ENCODE measurements around the gene MAP10. TPM values are rescaled to one million over a fixed set of nuclear protein-coding genes. Genes with fewer than 3 reads are reported as not detected.

Gene MAP10
- total and polyA plus RNA-seq, 2 experiments from 2014 or later: 2.9 to 3.3 TPM

- H3K27ac ChIP-seq (ENCODE audit: low read depth): no peak overlapping the region
- no peaks in the 10 kb centered on the region; the same call in 2 of the 3 replicates for H3K4me1 Mint-ChIP-seq
- H3K36me3 ChIP-seq (ENCODE audit: insufficient read depth): no peaks in the 10 kb centered on the region
- H3K4me3 Mint-ChIP-seq: no peak overlapping the region
- no peaks in the 10 kb centered on the region for H4K20me1 ChIP-seq (replicated peaks; ENCODE audit: insufficient read depth)
- H3K27ac Mint-ChIP-seq: no peak overlapping the region
- no peak overlapping the region for H3K4me2 ChIP-seq
- no peaks in the 10 kb centered on the region for H3K9me2 ChIP-seq (ENCODE audit: insufficient read depth)
- H3K27me3 ChIP-seq (ENCODE audit: insufficient read depth): no peaks in the 10 kb centered on the region
- no peaks in the 10 kb centered on the region for H3F3A ChIP-seq (replicated peaks; ENCODE audit: low read depth)
- H3K36me3 Mint-ChIP-seq (ENCODE audit: low read depth): no peaks in the 10 kb centered on the region
- no peaks in the 10 kb centered on the region for H3K4me1 ChIP-seq (ENCODE audit: insufficient read depth)
- DNase-seq (ENCODE audit: low spot score): no peak
- no peak for ATAC-seq
- no peak for TF ChIP-seq ZNF462 (CRISPR knock-in tag; IDR thresholded peaks at IDR 0.05)
- no peak for TF ChIP-seq POLR2AphosphoS5 (IDR thresholded peaks at IDR 0.05; ENCODE audit: low read depth)
- TF ChIP-seq ZNF114 (CRISPR knock-in tag; IDR thresholded peaks at IDR 0.05): no peak
- TF ChIP-seq, protein P1, sequence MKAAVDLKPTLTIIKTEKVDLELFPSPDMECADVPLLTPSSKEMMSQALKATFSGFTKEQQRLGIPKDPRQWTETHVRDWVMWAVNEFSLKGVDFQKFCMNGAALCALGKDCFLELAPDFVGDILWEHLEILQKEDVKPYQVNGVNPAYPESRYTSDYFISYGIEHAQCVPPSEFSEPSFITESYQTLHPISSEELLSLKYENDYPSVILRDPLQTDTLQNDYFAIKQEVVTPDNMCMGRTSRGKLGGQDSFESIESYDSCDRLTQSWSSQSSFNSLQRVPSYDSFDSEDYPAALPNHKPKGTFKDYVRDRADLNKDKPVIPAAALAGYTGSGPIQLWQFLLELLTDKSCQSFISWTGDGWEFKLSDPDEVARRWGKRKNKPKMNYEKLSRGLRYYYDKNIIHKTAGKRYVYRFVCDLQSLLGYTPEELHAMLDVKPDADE (IDR thresholded peaks at IDR 0.05): no peak
- TF ChIP-seq REST (IDR thresholded peaks at IDR 0.05; ENCODE audit: unreplicated experiment): no peak
- TF ChIP-seq JUNB (IDR thresholded peaks at IDR 0.05; ENCODE audit: unreplicated experiment): no peak
- no peak for TF ChIP-seq EZH2phosphoT487 (IDR thresholded peaks at IDR 0.05; ENCODE audit: unreplicated experiment)
- no peak for TF ChIP-seq STAT1 (IDR thresholded peaks at IDR 0.05; ENCODE audit: unreplicated experiment)
- TF ChIP-seq, protein P2, sequence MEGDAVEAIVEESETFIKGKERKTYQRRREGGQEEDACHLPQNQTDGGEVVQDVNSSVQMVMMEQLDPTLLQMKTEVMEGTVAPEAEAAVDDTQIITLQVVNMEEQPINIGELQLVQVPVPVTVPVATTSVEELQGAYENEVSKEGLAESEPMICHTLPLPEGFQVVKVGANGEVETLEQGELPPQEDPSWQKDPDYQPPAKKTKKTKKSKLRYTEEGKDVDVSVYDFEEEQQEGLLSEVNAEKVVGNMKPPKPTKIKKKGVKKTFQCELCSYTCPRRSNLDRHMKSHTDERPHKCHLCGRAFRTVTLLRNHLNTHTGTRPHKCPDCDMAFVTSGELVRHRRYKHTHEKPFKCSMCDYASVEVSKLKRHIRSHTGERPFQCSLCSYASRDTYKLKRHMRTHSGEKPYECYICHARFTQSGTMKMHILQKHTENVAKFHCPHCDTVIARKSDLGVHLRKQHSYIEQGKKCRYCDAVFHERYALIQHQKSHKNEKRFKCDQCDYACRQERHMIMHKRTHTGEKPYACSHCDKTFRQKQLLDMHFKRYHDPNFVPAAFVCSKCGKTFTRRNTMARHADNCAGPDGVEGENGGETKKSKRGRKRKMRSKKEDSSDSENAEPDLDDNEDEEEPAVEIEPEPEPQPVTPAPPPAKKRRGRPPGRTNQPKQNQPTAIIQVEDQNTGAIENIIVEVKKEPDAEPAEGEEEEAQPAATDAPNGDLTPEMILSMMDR (conservative IDR thresholded peaks at IDR 0.05; ENCODE audit: low read depth in 2 of 2): no peak
- no peak for TF ChIP-seq EZH2 (IDR thresholded peaks at IDR 0.05; ENCODE audit: low read depth, unreplicated experiment)
- no peak for TF ChIP-seq NANOG (IDR thresholded peaks at IDR 0.05; ENCODE audit: borderline replicate concordance)
- no peak for TF ChIP-seq CREB1 (CRISPR knock-in tag; IDR thresholded peaks at IDR 0.05; ENCODE audit: low read depth)
- TF ChIP-seq ZNF331 (CRISPR knock-in tag; IDR thresholded peaks at IDR 0.05; ENCODE audit: low read depth): no peak
- H2AFZ ChIP-seq: no peak overlapping the region
- no peaks in the 10 kb centered on the region for H3K9me3 Mint-ChIP-seq
- no peaks in the 10 kb centered on the region for H3K27me3 Mint-ChIP-seq (ENCODE audit: insufficient read depth, low read depth, poor library complexity)
- H3K4me3 ChIP-seq: no peak overlapping the region
- no peaks in the 10 kb centered on the region for H3K79me2 ChIP-seq (replicated peaks; ENCODE audit: insufficient read depth)
Measured at GRCh38 chr1:232789651-232790050, 15.6 kb upstream of the MAP10 start.

Measured in GM23338 (cell line).